D721Med (cell line): ENCODE data around the gene PSG3.
"Not testable (repeated sequence)": the region's sequence is repeated elsewhere in the genome, so short reads cannot be mapped to it uniquely, and the experiment has no call there.

Experiments used
- DNase-seq: peaks from one replicate; pipeline ENCODE4 v3.0.0; 2011; ENCODE audit warnings: low spot score; ENCODE audit not compliant: insufficient read length
- FAIRE-seq: peaks from 2 replicates; lab custom pipeline; 2011; peaks lifted over from hg19 to GRCh38; lab: Jason Lieb, UNC
- CTCF ChIP-seq: IDR thresholded peaks from 2 replicates; pipeline ENCODE4 v1.5.1; 2012; ENCODE audit warnings: mild to moderate bottlenecking, control low read depth; ENCODE audit not compliant: insufficient read depth; ENCODE audit errors: missing control alignments

PSG3 gene

GRCh38 chr19:42758667-42759066 is 18.4 kb upstream of the PSG3 start:
- TF ChIP-seq CTCF: peak; percentile 10
- FAIRE-seq, DNase-seq: not testable (repeated sequence)

GRCh38 chr19:42752246-42752645 is 12.0 kb upstream of the PSG3 start:
- not testable (repeated sequence) for DNase-seq, FAIRE-seq

GRCh38 chr19:42741726-42742607 is 1.7 kb upstream of the PSG3 start:
- DNase-seq, FAIRE-seq: not testable (repeated sequence)
- peak; percentile 33 for TF ChIP-seq CTCF

- DNase-seq, FAIRE-seq: not testable (repeated sequence)
Measured at GRCh38 chr19:42737581-42738011, 2.7 kb downstream of the PSG3 start.

- not testable (repeated sequence) for DNase-seq, FAIRE-seq
Measured at GRCh38 chr19:42728341-42728740, 11.9 kb downstream of the PSG3 start.

- not testable (repeated sequence) for DNase-seq, FAIRE-seq
Measured at GRCh38 chr19:42714000-42714399, 26.3 kb downstream of the PSG3 start.

GRCh38 chr19:42712753-42713152 is 27.5 kb downstream of the PSG3 start:
- FAIRE-seq, DNase-seq: not testable (repeated sequence)

- not testable (repeated sequence) for DNase-seq, FAIRE-seq
Measured at GRCh38 chr19:42710986-42711385, 29.3 kb downstream of the PSG3 start.

- no peak for FAIRE-seq
- no peak for DNase-seq
- no peak for TF ChIP-seq CTCF
Measured at GRCh38 chr19:42697884-42698283, 42.4 kb downstream of the PSG3 start.

GRCh38 chr19:42695811-42696503 is 44.3 kb downstream of the PSG3 start:
- DNase-seq (no peak), FAIRE-seq (no peak)
- TF ChIP-seq CTCF: no peak
